Activated T-helper 2 cell treated with anti-CD3 and anti-CD28 coated beads, Interferon-gamma antibody, Interleukin-2, Interleukin-4, amounts not matched to agents 10 μg/mL and 5 μg/mL and 100 μg/mL, durations not matched to agents 14 hours and 24 hours and 36 hours (primary cell): ENCODE results near the gene PLEKHA1. TPM values are rescaled to one million over a fixed set of nuclear protein-coding genes. Genes with fewer than 3 reads are reported as not detected.

ENCODE experiments used
- DNase-seq: peaks from one replicate; pipeline ENCODE4 v3.0.0; 2021; ENCODE audit warnings: low spot score
- H3K27ac Mint-ChIP-seq: one replicate; pipeline ENCODE4 v1.8.0; 2021; ENCODE audit warnings: mixed read lengths
- H3K27me3 Mint-ChIP-seq: one replicate; pipeline ENCODE4 v1.8.0; 2021; ENCODE audit warnings: low read depth, mixed read lengths
- H3K36me3 Mint-ChIP-seq: one replicate; pipeline ENCODE4 v1.8.0; 2021; ENCODE audit warnings: low read depth, mixed read lengths
- H3K4me1 Mint-ChIP-seq: one replicate; pipeline ENCODE4 v1.8.0; 2021; ENCODE audit warnings: low read depth, mixed read lengths
- H3K4me3 Mint-ChIP-seq: one replicate; pipeline ENCODE4 v1.8.0; 2021; ENCODE audit warnings: low read depth, mild to moderate bottlenecking, moderate library complexity, mixed read lengths
- H3K9me3 Mint-ChIP-seq: one replicate; pipeline ENCODE4 v1.8.0; 2021; ENCODE audit warnings: mixed read lengths
- intact Hi-C: fragments of 100-400 bp; cut with micrococcal nuclease; formaldehyde crosslinking; loops from one replicate; pipeline ENCODE4 v1.15.1; 2023
- total RNA-seq: library from RNA; stranded (reverse); gene quantifications from 2 replicates; pipeline ENCODE4 v1.2.3, GENCODE V29; 2022

Gene PLEKHA1
- total RNA-seq, 1 donor from 2014 or later, result 4.5 TPM

DNA sequence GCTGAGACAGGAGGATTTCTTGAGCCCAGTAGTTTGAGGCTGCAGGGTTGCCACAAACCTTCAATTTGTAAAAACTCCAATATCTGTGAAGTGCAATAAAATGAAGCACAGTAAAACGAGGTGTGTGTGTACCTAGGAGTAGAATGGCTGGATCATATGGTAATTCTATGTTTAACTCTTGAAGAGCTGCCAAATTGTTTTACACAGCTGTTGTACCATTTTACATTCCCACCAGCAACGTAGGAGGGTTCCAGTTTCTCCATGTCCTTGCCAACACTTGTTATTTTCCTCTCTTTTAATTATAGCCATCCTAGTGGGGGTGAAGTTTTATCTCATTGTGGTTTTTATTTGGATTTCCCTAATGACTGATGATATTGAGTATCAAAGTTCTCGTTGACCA lies 16.2 kb downstream of the PLEKHA1 start:
- Mint-ChIP-seq H3K27ac (no peak overlapping the region), H3K4me3 (no peak overlapping the region), H3K27me3 (peaks cover 36% of the 10 kb centered on the region), H3K4me1 (peaks cover 11% of the 10 kb centered on the region), H3K9me3 (no peaks in the 10 kb centered on the region), H3K36me3 (peaks cover 13% of the 10 kb centered on the region)
- intact Hi-C loops, result no loop called here
- no peak for DNase-seq

DNA sequence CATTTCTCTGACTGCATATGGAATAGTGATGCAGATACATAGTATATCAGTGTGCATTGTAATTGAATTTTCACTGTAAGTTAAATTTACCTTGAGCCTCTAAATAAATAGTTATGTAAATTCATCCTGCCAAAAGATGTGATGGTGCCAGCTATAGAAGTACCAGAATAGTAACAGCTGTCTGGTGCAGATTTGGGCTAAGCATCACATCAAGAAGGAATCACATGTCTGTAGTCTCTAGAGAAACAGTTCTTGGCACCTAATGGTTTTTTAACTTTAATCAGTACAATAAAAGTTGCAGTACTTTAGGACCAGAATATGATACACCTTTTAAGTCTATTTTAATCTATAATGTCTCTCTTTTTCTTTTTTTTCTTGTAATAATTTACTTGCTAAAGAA lies 17.4 kb downstream of the PLEKHA1 start:
- no peak overlapping the region for H3K27ac Mint-ChIP-seq
- H3K9me3 Mint-ChIP-seq, result no peaks in the 10 kb centered on the region
- no peak for DNase-seq
- intact Hi-C loops, result no loop called here
- no peak overlapping the region for H3K4me3 Mint-ChIP-seq
- peaks cover 17% of the 10 kb centered on the region for H3K36me3 Mint-ChIP-seq
- peaks cover 11% of the 10 kb centered on the region for H3K4me1 Mint-ChIP-seq
- peaks cover 31% of the 10 kb centered on the region for H3K27me3 Mint-ChIP-seq

DNA sequence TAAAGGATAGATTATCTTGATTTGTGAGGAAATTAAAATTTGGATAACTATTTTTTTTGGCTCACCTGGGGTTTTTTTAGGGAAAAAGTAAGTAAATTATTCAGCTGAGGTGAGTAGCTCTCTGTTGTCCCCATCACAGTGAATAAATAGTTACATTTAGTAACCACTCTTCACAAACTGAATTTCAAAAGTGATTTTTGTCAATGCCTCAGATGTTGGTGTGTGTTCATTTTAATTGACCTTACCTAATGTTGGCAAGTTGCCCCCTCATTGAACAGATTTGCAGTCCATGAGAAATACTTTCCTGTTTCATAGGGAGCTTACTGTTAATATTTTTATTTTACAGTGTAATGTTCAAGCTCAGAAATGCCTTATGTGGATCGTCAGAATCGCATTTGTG lies 18.3 kb downstream of the PLEKHA1 start:
- peaks cover 29% of the 10 kb centered on the region for H3K27me3 Mint-ChIP-seq
- peaks cover 17% of the 10 kb centered on the region for H3K36me3 Mint-ChIP-seq
- intact Hi-C loops, result no loop called here
- H3K4me3 Mint-ChIP-seq, result no peak overlapping the region
- DNase-seq, result no peak
- H3K4me1 Mint-ChIP-seq, result peaks cover 9% of the 10 kb centered on the region
- no peak overlapping the region for H3K27ac Mint-ChIP-seq
- H3K9me3 Mint-ChIP-seq, result no peaks in the 10 kb centered on the region

DNA sequence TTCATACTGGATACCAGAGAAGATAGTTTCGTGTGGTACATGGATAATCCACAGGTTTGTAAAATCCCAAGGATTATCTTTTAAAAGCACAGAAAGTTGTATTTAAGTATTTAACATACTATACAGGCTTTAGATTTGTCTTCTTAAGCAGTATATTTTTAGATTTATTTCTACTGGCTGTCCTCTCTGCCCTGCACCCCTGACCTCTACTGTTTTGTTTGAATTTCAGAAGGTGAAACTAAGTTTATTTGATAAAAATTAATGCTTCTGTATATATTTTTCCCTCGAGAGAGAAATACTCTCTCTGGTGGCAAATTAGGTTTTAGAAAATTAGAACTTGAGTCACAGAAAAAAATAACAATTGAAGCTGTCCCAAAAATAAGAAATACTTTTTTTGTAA lies 18.8 kb downstream of the PLEKHA1 start:
- peaks cover 17% of the 10 kb centered on the region for H3K36me3 Mint-ChIP-seq
- H3K4me3 Mint-ChIP-seq, result no peak overlapping the region
- DNase-seq, result no peak
- intact Hi-C loops, result no loop called here
- H3K4me1 Mint-ChIP-seq, result peaks cover 6% of the 10 kb centered on the region
- H3K9me3 Mint-ChIP-seq, result no peaks in the 10 kb centered on the region
- H3K27ac Mint-ChIP-seq, result no peak overlapping the region
- H3K27me3 Mint-ChIP-seq, result peaks cover 27% of the 10 kb centered on the region

DNA sequence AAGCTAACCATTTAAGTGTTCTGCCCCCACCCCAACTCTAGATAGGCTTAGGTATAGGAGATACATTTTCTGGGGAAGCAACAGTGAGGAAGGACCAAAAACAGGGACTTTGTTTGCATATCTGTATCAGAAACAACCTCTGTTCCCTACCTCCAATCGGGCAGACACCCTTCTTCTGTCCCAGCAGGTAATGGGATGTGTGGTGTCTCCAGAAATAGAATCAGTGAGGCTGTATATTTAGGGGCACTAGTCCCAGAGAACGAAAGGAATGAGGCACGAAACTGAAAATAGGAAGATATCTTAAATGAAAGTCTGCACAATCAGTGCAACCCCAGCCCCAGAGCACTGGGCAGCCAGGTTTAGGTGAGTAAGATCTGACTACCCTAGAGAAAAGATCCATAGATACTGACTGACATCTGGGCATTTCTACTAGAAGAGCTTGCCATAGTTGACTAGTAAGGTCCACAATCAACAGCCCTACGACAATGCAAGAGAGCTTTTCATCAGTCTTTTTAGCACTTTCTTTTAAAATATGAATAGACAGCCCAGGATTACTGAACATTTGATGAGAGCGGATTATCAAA lies 28.1 kb downstream of the PLEKHA1 start:
- Mint-ChIP-seq H3K27ac (no peak overlapping the region), H3K4me3 (no peak overlapping the region), H3K4me1 (peaks cover 5% of the 10 kb centered on the region), H3K9me3 (no peaks in the 10 kb centered on the region), H3K36me3 (no peaks in the 10 kb centered on the region), H3K27me3 (peaks cover 6% of the 10 kb centered on the region)
- DNase-seq, result no peak
- intact Hi-C loops, result no loop called here

DNA sequence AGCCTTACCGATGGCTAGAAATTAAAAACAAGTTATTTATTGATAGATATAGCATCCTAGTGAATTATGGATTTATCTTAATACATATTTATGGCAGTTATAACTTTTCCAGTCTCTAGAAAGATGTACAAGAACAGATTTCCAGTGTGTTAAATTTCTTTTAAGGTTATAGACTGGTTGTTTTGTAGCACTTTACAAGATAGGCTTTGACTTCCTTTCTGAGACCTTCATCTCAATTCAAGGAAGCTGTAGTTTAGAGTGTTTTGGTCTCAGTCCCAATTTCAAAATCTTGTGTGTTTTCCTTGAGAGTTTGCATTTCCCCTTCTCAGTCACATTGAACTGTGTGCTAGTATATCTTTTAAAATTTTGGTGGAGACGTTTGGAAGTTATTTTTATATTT lies 30.1 kb downstream of the PLEKHA1 start:
- no peak for DNase-seq
- H3K36me3 Mint-ChIP-seq, result no peaks in the 10 kb centered on the region
- H3K27me3 Mint-ChIP-seq, result peaks cover 6% of the 10 kb centered on the region
- peaks cover 11% of the 10 kb centered on the region for H3K4me1 Mint-ChIP-seq
- intact Hi-C loops, result no loop called here
- no peak overlapping the region for H3K4me3 Mint-ChIP-seq
- H3K9me3 Mint-ChIP-seq, result no peaks in the 10 kb centered on the region
- no peak overlapping the region for H3K27ac Mint-ChIP-seq

DNA sequence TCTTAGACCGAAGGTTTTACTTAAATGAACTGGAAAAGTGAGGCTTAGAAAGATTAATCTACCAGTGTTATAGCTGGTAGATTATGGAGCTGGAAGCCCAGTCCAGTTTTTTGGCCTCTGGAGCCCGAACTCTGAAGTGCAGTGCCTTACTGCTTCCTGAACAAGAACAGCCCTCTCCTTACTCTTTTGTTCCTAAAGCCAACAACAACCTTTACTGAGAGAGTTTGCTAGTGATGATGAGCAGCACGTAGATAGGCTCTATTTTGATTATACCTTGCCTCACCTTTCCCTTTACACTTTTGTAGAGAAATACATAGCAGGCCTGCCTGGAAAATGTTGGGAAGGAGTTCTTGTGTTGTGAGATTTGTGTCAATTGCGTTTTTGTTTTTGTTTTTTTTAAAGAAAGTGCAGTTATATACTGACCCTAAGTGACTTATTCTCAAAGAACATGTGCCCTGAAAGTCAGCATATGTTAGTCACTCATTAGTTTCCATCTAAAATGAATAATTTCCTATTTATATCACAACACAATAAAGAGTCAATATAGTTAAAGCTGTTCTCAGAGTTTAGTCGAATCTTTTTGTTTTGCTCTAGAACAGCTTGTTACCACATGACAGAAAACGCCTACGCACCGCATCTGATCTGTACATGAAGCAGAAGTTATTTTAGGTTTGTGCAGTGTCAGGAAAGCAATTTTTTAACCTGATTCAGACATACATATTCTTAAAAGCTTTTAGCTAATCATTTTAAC lies 33.0 kb downstream of the PLEKHA1 start:
- intact Hi-C loops, result no loop called here
- no peak for DNase-seq
- Mint-ChIP-seq H3K4me3 (no peak overlapping the region), H3K27ac (no peak overlapping the region), H3K36me3 (no peaks in the 10 kb centered on the region), H3K4me1 (peaks cover 11% of the 10 kb centered on the region), H3K9me3 (no peaks in the 10 kb centered on the region), H3K27me3 (peaks cover 6% of the 10 kb centered on the region)

DNA sequence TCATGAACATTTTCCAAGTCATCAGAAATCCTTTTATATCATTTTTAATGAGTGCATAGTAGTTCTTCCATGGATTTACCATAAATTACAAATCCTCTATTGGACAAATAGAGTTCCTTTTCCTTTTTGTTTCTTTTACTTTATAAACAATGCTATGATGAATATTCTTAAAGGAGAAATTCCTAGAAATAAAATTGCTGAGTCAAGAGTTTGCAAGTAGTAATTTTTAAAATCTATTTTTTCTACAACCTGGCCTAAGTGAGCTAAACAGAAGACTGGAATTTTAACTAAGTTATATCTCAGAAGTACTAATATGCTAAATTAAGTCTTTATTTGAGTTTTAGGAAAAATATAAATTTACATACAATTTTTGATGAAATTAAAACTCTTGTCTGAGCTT lies 38.8 kb downstream of the PLEKHA1 start:
- peaks cover 28% of the 10 kb centered on the region for H3K36me3 Mint-ChIP-seq
- H3K9me3 Mint-ChIP-seq, result no peaks in the 10 kb centered on the region
- peaks cover 23% of the 10 kb centered on the region for H3K4me1 Mint-ChIP-seq

DNA sequence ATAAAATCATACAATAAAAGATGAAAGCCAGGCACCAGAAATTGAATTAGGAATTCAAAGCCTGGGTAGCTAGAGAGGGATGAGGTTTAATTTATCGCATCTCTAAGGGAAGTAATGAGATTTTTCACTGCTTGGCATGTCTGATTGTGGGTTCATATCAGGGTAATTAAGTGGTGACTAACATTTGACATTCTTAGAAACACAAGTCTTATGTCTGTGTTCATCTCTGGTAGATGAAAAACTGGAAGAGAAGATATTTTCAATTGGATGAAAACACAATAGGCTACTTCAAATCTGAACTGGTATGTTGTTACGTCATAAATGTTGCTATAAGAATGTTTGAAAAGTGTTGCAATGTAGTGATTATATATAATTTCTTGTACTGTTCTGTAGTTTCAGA lies 43.2 kb downstream of the PLEKHA1 start:
- no peak overlapping the region for H3K4me3 Mint-ChIP-seq
- intact Hi-C loops, result loop anchor here (2.0 kb wide), 1 partner anchor 43 kb away; the partner anchor contains the start of gene PLEKHA1
- no peak for DNase-seq

More for the DNA sequence above, 38.8 kb downstream of the PLEKHA1 start:
- Mint-ChIP-seq H3K27ac (no peak overlapping the region), H3K4me3 (no peak overlapping the region), H3K27me3 (peaks cover 2% of the 10 kb centered on the region)
- intact Hi-C loops, result no loop called here
- no peak for DNase-seq

DNA sequence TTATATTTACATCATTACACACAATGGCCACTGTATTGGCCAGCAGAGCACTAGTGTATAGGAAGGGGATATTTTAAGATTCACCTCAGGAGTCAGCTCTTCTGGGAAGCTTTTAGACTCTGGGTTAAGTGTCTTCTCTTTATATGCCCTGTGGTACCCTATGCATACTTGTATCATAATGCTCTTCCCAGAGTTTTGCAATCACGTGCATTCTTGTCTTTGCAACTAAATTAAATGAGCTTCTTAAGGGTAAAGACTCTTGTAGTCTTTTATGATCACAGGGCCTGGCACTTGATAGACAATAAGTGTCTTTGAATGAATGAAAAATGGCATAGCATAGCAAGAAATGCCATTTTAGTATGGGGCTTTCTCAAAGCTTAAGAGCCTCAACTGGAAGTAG lies 44.5 kb downstream of the PLEKHA1 start:
- H3K27me3 Mint-ChIP-seq, result peaks cover 2% of the 10 kb centered on the region
- intact Hi-C loops, result no loop called here
- H3K9me3 Mint-ChIP-seq, result no peaks in the 10 kb centered on the region
- no peak for DNase-seq
- H3K4me1 Mint-ChIP-seq, result peaks cover 42% of the 10 kb centered on the region
- H3K4me3 Mint-ChIP-seq, result no peak overlapping the region
- H3K27ac Mint-ChIP-seq, result no peak overlapping the region
- peaks cover 41% of the 10 kb centered on the region for H3K36me3 Mint-ChIP-seq

More for the DNA sequence above, 43.2 kb downstream of the PLEKHA1 start:
- H3K9me3 Mint-ChIP-seq, result no peaks in the 10 kb centered on the region
- peaks cover 41% of the 10 kb centered on the region for H3K36me3 Mint-ChIP-seq
- no peak overlapping the region for H3K27ac Mint-ChIP-seq
- H3K27me3 Mint-ChIP-seq, result peaks cover 2% of the 10 kb centered on the region
- peaks cover 42% of the 10 kb centered on the region for H3K4me1 Mint-ChIP-seq

DNA sequence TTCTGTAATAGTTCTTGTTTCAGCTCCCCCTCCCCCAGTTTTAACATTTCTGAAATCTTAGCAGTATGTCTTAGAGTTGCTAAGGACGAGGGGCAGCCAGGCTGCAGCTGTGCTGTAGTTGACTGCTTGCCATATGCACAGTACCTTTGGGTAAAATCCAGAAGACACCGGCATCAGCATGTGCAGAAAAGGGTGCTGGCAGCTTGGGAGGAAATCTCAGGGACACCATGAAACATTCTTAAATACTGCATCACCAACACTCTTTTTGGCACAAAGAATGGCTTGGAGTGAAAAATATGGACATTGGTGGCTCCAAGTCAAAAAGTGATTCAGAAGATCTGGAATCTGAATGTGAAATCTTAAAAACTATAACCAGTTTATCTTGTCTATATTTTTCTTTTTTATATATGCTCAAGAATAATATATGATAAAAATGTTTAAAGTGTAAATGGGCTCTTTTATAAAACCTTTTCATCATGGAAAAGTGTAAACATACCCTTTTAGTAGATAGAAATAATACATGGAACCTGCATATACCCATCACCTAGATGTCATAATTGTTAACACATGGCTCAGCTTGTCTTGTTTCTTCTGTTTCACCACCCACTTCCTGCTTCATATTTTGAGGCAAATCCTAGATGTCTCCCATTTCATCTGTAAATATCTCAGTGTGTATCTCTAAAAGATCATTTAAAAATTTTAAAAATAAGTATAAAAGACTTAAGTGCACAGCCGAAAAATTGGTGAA lies 45.5 kb downstream of the PLEKHA1 start:
- Mint-ChIP-seq H3K27ac (no peak overlapping the region), H3K9me3 (no peaks in the 10 kb centered on the region), H3K36me3 (peaks cover 34% of the 10 kb centered on the region), H3K27me3 (no peaks in the 10 kb centered on the region), H3K4me3 (no peak overlapping the region), H3K4me1 (peaks cover 39% of the 10 kb centered on the region)
- DNase-seq, result no peak
- intact Hi-C loops, result no loop called here

DNA sequence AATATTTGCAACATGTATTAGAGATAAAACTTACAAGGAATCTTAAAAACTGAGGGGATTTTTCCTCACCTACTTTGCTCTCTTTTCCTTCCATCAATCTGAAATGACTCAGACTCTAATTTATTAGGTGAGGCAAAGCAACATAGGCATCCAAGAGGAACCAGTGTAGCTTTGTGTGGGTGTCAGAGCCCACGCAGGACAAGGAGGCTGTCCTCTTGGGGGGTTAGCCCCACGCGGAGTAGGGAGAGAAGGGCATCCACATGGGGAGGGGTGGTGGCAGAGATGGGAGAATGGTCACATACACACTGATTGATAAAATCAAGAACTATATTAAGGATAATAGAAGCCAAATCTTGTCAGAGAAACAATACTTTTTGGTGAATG lies 46.1 kb downstream of the PLEKHA1 start:
- H3K27me3 Mint-ChIP-seq, result no peaks in the 10 kb centered on the region
- no peak for DNase-seq
- peaks cover 31% of the 10 kb centered on the region for H3K36me3 Mint-ChIP-seq
- H3K9me3 Mint-ChIP-seq, result no peaks in the 10 kb centered on the region
- intact Hi-C loops, result no loop called here
- H3K27ac Mint-ChIP-seq, result no peak overlapping the region
- H3K4me3 Mint-ChIP-seq, result peak overlapping the region; percentile 17
- H3K4me1 Mint-ChIP-seq, result peaks cover 38% of the 10 kb centered on the region

DNA sequence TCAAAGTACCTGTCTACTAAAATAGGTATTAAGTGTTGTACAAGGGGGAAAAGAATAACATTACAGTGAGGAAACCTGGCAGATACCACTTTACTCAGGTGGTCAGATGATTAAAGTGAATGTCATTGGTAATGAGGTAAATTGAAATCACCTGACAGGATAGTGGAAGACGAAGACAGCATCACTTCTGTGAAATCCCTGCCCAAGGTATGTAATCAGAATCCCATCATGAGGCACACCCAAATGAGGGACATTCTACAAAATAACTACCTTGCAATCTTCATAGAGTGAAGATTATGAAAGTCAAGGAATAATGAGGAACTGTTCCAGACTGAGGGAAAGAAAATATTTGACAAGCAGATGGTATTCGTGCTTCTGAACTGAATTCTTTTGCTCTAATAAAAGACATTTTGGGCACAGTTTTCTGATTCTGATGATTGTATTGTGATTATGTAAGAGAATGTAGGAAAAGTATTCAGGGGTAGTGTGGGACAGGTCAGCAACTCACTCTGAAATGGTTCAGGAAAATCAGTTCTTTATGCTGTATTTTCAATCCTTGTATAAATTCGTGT lies 46.6 kb downstream of the PLEKHA1 start:
- Mint-ChIP-seq H3K4me1 (peaks cover 33% of the 10 kb centered on the region), H3K4me3 (no peak overlapping the region), H3K36me3 (peaks cover 27% of the 10 kb centered on the region), H3K27ac (no peak overlapping the region), H3K9me3 (no peaks in the 10 kb centered on the region), H3K27me3 (no peaks in the 10 kb centered on the region)
- intact Hi-C loops, result no loop called here
- no peak for DNase-seq
